Measurements from ENCODE around the gene WFDC1. TPM values are rescaled to one million over a fixed set of nuclear protein-coding genes. Genes with fewer than 3 reads are reported as not detected.

The WFDC1 gene
- total and polyA plus RNA-seq, 4 donors, result 1.0 to 5.2 (median 2.9) TPM

- peaks cover 0 to 4% (median 0%) of the 10 kb centered on the region in 4 donors for H3K4me1 ChIP-seq (ENCODE audit: control insufficient read depth in 4 of 4, insufficient read depth in 4 of 4, low read length in 3 of 4)
- no peak overlapping the region for H3K4me3 ChIP-seq (ENCODE audit: low read depth in 1 of 3, low read length in 3 of 3)
- H3K9ac ChIP-seq (ENCODE audit: low read depth in 1 of 2, low read length in 2 of 2), result no peak overlapping the region
- TF ChIP-seq MAX (IDR thresholded peaks at IDR 0.05) (no peak), JUND (IDR thresholded peaks at IDR 0.05) (no peak), SP1 (IDR thresholded peaks at IDR 0.05) (no peak), HNF4G (IDR thresholded peaks at IDR 0.05) (no peak), RAD21 (IDR thresholded peaks at IDR 0.05) (no peak), REST (IDR thresholded peaks at IDR 0.05) (no peak), YY1 (IDR thresholded peaks at IDR 0.05) (no peak), GABPA (IDR thresholded peaks at IDR 0.05 in 1 of 2, conservative IDR thresholded peaks at IDR 0.05 in 1 of 2) (no peak), FOXA1 (IDR thresholded peaks at IDR 0.05) (no peak), NR2F2 (IDR thresholded peaks at IDR 0.05) (no peak), FOXA2 (IDR thresholded peaks at IDR 0.05) (no peak)
- no peak overlapping the region for H3K27ac ChIP-seq (ENCODE audit: low read depth in 1 of 2, low read length in 2 of 2)
- 79% methylated on average over 4 of the region's 4 CpGs for WGBS
- no peak for DNase-seq (ENCODE audit: low spot score)
- H3K36me3 ChIP-seq (ENCODE audit: control insufficient read depth in 4 of 4, insufficient read depth in 3 of 4, low read depth in 1 of 4, low read length in 3 of 4), result no peaks in the 10 kb centered on the region
- peaks cover 0 to 2% (median 0%) of the 10 kb centered on the region in 4 donors for H3K27me3 ChIP-seq (ENCODE audit: control insufficient read depth in 4 of 4, insufficient read depth in 4 of 4, low read length in 3 of 4)
- peaks cover 0 to 3% (median 0%) of the 10 kb centered on the region in 4 donors for H3K9me3 ChIP-seq (ENCODE audit: control insufficient read depth in 4 of 4, low read length in 3 of 4)
Measured at GRCh38 chr16:84262031-84262430, 32.6 kb upstream of the WFDC1 start.

- Histone ChIP-seq H3K36me3 (ENCODE audit: control insufficient read depth in 4 of 4, insufficient read depth in 3 of 4, low read depth in 1 of 4, low read length in 3 of 4) (no peaks in the 10 kb centered on the region), H3K9ac (ENCODE audit: low read depth in 1 of 2, low read length in 2 of 2) (no peak overlapping the region), H3K9me3 (ENCODE audit: control insufficient read depth in 4 of 4, low read length in 3 of 4) (peaks cover 0 to 3% (median 0%) of the 10 kb centered on the region in 4 donors), H3K4me3 (ENCODE audit: low read depth in 1 of 3, low read length in 3 of 3) (no peak overlapping the region), H3K4me1 (ENCODE audit: control insufficient read depth in 4 of 4, insufficient read depth in 4 of 4, low read length in 3 of 4) (peaks cover 0 to 4% (median 0%) of the 10 kb centered on the region in 4 donors), H3K27ac (ENCODE audit: low read depth in 1 of 2, low read length in 2 of 2) (no peak overlapping the region), H3K27me3 (ENCODE audit: control insufficient read depth in 4 of 4, insufficient read depth in 4 of 4, low read length in 3 of 4) (peaks cover 0 to 2% (median 0%) of the 10 kb centered on the region in 4 donors)
- WGBS, result 78% methylated on average over 3 of the region's 3 CpGs
- TF ChIP-seq EGR1 (IDR thresholded peaks at IDR 0.05; ENCODE audit: low read depth in 2 of 2), result no peak
- no peak for TF ChIP-seq RXRA (IDR thresholded peaks at IDR 0.05)
- TF ChIP-seq MAX (IDR thresholded peaks at IDR 0.05), result no peak
- TF ChIP-seq SP1 (IDR thresholded peaks at IDR 0.05), result no peak
- TF ChIP-seq HNF4G (IDR thresholded peaks at IDR 0.05), result no peak
- TF ChIP-seq FOXA2 (IDR thresholded peaks at IDR 0.05), result no peak
- no peak for TF ChIP-seq RAD21 (IDR thresholded peaks at IDR 0.05)
- TF ChIP-seq TAF1 (conservative IDR thresholded peaks at IDR 0.05), result no peak
- TF ChIP-seq NR2F2 (IDR thresholded peaks at IDR 0.05), result no peak
- TF ChIP-seq REST (IDR thresholded peaks at IDR 0.05), result no peak
- TF ChIP-seq ZBTB33 (IDR thresholded peaks at IDR 0.05), result no peak
- TF ChIP-seq ATF3 (IDR thresholded peaks at IDR 0.05), result no peak
- TF ChIP-seq GABPA (IDR thresholded peaks at IDR 0.05 in 1 of 2, conservative IDR thresholded peaks at IDR 0.05 in 1 of 2), result no peak
- TF ChIP-seq HNF4A (conservative IDR thresholded peaks at IDR 0.05), result no peak
- no peak for TF ChIP-seq JUND (IDR thresholded peaks at IDR 0.05)
- TF ChIP-seq CTCF (IDR thresholded peaks at IDR 0.05; ENCODE audit: low read depth, low read length, missing input control), result no peak
- no peak for TF ChIP-seq FOXA1 (IDR thresholded peaks at IDR 0.05)
- no peak for DNase-seq (ENCODE audit: low spot score)
Measured at GRCh38 chr16:84262939-84263338, 31.7 kb upstream of the WFDC1 start.

Data from liver (tissue), 9 donors.